NCI-H748 (cell line): Measurements from ENCODE around the gene SLC38A6.

Source experiments
- DNase-seq: peaks from one replicate; lab custom pipeline; 2025; ENCODE audit not compliant: unreplicated experiment; lab: John Stamatoyannopoulos, UW

SLC38A6 gene

GRCh38 chr14:61101803-61102548 lies 120.9 kb downstream of the SLC38A6 start:
- DNase-seq: no peak
